ENCODE data around the gene RAD1.
A peak's percentile ranks its signal among the peaks of the same experiment; 100 is the strongest.
"Not testable (repeated sequence)": the region's sequence is repeated elsewhere in the genome, so short reads cannot be mapped to it uniquely, and the experiment has no call there.

The RAD1 gene, protein sequence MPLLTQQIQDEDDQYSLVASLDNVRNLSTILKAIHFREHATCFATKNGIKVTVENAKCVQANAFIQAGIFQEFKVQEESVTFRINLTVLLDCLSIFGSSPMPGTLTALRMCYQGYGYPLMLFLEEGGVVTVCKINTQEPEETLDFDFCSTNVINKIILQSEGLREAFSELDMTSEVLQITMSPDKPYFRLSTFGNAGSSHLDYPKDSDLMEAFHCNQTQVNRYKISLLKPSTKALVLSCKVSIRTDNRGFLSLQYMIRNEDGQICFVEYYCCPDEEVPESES

DNA sequence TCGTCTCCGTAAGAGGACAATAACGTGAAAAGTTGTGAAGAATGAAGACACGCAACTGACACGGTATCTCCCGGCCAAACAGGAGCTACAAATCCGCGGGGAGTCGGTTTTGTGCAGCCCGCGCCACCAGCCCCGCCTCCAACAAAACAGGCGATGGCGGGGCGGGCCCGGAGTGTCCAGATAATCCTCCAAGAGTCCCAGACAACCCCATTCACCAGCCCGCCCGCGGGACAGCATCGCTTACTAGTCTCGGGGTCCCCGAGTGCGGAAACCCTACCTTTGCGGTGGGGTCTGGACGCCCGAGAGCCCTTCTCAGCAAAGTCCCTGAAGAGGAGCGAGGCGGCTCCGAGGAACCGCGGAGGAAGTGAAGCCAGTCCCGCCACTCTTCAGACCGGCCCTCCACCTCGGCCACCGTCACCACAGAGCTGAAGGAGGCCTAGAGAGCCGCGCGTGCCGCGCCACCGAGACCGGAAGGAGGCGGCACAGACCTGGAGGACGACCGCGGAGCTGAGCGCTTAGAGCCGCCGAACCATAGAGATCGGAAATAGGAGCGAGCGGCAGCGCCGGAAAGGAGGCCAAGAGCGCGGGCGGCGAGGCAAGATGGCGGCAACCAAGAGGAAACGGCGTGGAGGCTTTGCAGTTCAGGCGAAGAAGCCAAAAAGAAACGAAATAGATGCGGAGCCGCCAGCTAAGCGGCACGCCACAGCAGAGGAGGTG is at the start of gene RAD1, which contains the start of gene BRIX1:
Gene RAD1, minus strand, starts transcription at position 366 of the 717 bp plus-strand sequence. CDS start 612 bp downstream, outside the sequence.
Gene BRIX1, plus strand, starts transcription at position 573 of the 717 bp plus-strand sequence. Its CDS starts 28 bp downstream, at position 601.
- DNase-seq (ENCODE audit: low spot score) = peak; percentile 98

DNA sequence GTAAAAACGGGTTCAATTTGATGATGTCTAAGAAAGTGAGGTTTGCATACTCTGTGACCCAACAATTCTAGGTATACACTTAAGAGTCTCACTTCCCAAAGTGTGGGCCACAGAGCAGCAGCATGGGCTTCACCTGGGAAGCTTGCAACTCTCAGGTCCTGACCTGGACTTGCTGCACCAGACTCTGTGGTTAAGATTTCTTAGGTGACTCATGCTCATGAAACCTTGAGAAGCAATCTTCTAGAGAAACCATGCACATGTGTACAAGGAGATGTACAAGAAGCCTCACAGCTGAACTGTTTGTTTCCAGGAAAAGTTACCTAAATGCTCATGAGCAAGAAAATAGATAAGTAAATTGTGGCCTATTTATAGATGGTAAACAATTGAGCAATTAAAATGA is 44.0 kb upstream of the RAD1 start:
- DNase-seq (ENCODE audit: low spot score) = peak; percentile 79

DNA sequence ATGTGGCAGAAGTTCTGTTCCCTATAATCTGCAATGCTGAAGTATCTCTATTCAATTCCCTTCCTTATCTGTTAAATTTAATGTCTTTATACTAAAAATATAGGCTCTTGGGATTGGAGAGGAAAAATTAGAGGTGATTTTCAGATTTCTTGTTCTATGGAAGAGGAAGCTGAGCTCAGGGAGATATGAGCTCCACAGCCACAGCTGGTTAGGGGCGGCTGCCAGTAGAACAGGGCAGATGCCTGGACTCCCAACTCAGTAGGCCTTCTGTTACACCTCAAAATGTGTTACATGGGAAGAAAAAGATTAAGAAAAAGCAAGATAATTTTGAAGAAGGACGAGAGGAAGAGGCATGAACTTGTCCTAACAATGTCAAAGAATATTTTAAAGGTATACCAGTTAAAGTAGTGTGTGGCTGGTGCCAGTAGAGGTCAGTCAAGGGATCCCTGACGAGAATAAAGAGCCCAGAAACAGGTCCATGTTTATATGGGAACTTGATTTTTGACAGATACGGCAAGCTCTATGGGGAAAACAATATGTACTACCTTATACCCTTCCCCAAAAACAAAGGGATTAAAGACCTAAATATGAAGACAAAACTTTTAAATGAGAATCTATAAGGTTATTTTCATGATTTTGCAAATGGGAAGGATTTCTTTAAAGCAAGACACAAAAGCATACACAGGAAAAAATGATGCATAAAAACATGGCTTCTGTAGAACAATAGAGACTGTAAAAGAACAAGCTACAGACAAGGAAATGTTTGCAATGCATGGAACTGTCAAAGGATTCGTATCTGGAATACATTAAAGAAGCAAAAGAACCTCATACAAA is 42.8 kb upstream of the RAD1 start:
- DNase-seq (ENCODE audit: low spot score) = peak; percentile 46

DNA sequence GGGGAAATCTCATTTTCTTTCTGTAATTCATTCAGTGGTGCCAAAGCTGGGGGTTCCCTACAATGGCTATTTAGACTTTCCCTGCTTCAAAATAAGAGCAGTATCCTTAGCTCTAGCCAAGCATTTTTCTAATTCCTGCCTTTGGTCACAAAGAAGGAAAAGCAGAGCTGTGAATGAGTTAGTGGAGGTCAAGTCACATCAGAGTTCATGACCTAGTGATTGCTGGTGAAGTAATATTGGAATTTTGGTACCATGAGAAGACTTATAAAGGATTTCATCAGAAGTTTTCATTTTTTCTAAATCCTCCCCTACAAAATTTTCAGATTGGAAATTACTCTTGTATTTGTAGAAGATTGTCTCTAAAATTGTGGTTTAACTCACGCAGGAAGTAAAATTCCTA is 42.0 kb upstream of the RAD1 start:
- DNase-seq (ENCODE audit: low spot score) = no peak

DNA sequence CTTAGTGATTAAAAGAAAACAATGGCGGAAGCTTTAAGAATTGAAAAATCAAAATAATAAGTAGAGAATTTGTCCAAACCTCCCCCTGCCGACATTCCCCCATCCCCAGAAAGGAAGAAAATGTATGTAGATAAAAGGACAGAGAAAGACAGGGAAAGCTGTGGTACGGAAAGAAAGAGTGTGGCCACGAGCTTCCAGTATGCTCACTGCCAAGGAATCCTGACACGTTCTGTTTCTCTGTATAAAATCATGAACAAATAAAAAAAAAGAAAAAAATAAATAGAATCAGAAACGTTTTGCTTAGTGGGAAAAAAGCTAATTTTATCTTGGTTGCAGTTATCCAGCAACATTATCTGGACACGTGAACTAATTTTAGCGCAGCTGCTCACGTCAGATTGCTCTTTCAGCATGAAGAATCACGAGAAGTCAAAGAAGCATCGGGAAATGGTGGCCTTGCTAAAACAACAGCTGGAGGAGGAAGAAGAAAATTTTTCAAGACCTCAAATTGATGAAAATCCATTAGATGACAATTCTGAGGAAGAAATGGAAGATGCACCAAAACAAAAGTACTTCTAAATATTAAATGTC is 29.2 kb upstream of the RAD1 start:
- DNase-seq (ENCODE audit: low spot score) = no peak

DNA sequence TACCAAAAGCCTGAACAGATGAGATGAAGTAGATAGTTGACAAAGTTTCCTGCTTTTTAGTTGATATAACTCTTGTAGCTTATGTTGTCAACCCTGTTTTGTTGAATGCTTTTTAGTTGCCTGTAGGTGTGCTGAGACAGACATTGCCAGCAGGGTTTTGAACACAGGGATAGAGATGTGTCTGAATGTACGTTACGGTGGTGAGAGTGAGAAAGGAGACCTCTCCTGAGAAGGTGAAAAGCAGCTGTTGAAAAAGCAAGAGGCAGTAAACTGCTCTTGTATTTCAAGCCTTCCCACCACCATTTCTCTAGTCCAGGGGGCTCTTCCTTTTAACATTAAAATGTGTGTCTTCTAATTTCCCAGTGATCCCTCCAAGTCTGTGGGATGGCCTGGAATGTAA is 28.7 kb upstream of the RAD1 start:
- no peak for DNase-seq (ENCODE audit: low spot score)

DNA sequence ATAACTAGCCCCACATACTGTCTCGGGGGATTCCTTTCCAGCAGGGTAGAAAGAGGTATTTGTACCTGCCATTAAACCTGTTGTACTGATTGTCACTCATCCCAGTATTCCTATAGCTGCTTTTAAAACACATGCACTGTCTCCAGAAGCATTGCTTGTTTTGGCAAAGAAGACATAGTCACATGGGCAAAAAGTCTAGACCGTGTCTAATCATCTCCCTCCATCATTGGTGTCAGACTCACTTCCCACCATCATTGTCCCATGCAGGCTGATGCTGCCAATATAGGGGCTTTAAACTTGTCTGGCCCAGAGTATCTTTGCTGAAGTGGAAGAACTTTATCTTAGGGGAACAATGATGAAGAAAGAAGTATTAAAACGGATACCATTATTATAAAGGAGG is 26.6 kb upstream of the RAD1 start:
- no peak for DNase-seq (ENCODE audit: low spot score)

DNA sequence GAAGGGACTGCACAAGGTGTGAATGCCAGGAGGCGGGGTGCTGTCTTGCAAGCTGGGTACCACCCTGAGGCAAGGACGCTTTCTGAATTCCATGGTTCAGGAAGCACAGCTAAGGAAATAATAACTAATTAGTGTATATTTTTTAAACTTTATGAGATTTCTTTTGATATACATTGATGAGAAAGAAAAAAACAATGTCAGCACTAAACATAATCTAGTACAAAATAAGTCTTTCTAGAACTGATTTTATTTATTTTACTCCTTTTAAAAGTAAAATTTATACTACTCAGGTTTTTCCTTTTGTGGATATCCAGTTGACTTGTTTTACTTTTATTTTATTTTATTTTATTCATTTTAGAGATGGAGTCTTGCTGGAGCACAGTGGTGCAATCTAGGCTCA is 17.6 kb upstream of the RAD1 start:
- no peak for DNase-seq (ENCODE audit: low spot score)

DNA sequence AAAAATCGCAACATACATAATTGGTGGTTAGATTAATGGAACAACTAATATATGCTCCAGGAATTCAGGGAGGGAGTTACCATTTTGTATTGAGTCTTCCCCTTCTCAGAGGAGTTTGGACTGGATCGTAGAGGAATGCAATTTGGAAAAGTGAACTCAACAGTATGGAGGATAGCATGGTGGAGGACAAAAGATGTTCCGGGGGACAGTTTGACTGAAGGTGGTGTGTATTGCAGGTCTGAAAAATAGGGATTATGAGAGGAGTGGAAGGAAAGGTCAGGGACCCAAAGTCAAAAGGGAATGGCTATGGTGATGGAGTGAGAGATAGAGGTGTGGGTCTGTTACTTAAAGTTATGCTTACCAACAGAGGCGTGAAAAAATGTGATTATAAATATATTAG is 15.6 kb upstream of the RAD1 start:
- DNase-seq (ENCODE audit: low spot score) = no peak

DNA sequence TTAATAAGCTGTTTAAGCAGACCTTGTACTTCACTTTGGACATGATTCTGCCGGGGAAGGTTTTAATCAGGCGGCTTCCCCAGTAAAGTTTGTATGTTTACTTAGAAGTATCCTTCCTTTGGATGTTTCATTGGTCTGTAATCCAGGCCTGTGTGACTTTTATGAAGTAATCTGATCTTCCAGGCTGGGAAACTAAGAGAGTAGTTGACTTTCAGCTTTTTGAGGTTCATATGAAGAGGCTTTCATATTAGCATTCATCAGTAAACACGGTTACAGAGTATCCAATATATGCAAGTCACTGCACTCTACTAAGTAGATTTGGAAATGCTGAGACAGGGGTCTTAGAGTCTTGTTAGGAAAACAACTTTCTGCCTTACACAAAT is 15.1 kb upstream of the RAD1 start:
- peak; percentile 29 for DNase-seq (ENCODE audit: low spot score)

DNA sequence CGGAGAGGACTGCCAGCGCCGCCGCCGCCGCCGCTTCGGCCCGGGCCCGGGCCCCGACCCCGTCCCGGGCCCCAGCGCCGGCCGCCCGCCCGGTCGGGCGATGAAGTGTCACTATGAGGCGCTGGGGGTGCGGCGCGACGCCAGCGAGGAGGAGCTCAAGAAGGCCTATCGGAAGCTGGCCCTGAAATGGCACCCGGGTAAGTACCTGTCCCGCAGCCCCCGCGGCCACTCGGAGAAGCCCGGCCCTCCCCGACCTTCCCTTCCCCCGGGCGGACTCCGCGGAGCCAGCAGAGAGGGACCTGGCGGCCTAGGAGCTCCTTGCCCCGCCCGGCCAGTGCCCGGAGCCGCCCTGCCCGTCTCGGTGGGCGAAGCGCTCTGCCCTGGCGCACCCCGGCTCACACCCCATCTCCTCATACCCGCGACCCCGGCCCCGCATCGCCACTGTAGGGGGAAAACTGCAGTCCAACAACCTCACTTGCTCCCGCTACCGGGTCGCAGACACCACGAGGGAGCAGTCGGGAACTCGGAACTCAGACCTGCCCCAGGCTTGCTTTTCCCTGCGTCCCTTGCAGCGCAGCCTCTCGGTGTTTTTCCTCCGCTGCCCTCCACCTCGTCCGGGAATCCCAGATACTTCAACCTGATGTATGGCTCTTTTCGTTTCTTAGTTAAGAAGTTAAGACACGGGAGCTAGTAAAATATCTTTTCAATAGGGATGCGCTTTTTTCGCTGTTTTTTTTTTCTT is 14.6 kb upstream of the RAD1 start:
- DNase-seq (ENCODE audit: low spot score) = peak; percentile 93

DNA sequence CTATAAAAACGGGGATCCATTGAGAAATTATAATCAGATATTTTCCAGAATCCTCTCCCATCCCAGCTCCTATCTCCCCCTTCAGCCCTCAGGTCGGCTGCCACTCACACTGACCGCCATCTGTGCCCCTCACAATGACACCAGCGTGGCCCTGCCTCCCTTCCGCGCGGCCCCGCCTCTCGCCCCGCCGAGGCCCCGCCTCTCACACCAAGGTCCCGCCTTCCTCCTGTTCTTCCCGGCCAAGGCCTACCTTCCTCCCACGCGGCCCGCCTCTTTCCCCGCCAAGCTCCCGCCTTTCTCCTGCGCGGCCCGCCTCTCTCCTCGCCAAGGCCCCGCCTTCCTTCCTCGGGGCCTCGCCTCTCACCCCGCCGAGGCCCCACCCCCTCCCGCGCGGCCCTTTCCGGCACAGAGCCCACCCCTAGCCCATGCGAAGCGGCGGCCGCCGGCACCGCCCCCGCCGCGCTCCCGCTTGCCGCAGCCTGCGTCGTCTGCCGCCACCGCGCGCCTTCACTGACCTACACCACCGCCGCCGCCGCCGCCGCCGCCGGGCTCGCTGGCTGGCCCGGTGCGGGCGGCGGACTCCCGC is 13.9 kb upstream of the RAD1 start, which contains the start of gene DNAJC21:
Gene DNAJC21, plus strand, starts transcription at position 426 of the 586 bp plus-strand sequence. CDS start 261 bp downstream, outside the sequence.
- DNase-seq (ENCODE audit: low spot score) = peak; percentile 98

DNA sequence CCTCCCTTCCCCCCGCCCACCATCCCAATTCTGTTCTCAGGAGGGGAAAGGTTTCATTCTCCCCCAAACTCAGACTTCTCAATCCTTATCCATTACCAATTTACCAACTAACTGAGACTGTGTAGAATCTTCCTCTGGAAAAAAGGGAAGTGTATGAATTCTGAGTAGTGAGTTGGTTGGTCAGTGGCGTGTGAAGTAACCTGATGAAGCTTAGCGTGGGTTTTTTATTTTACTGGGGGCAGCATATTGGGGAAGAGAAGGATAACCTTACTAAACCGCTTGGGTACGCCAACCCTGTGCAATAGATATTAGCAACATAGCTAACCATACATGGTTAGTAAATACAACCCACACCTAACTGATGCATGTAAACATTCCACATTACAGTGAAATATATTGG is 13.0 kb upstream of the RAD1 start:
- DNase-seq (ENCODE audit: low spot score) = no peak

DNA sequence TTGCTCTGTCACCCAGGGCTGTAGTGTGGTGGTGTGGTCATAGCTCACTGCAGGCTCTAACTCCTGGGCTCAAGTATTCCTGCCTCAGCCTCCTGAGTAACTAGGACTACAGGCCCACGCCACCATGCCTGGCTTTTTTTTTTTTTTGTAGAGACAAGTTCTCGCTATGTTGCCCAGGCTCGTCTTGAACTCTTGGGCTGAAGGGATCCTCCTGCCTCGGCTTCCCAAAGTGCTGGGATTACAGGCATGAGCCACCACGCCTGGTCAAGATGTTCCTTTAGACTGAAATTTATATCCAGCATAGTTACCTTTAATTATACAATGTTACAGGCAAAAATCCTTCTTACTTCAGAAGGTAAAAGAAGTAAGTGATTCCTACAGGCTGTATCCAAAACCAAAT is 12.5 kb upstream of the RAD1 start:
- DNase-seq (ENCODE audit: low spot score) = no peak

DNA sequence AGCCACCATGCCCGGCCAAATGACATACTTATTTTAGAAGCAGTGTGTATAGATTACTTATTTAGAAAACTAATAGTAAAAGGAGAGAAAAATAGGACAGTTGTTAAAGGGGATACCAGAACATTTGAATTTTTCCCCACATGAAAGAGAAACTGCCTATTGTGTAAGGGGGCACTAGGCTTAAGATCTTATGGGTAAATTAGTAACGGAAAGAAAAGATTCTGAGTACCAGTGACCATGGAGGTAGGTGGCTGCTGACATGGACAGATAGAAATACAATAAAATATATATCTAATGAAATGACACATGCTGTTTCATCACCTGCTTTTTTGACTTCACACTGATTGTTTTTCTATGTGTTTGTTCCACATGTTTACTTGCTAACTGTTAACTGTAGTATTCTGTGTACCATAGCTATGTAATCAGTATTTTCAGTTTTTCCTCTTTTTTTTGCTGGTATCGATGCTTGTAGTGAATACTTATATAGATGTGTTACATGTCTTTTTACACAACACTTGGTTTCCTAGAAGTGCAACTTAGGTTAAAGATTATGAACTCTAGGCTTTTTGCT is 11.1 kb upstream of the RAD1 start:
- no peak for DNase-seq (ENCODE audit: low spot score)

DNA sequence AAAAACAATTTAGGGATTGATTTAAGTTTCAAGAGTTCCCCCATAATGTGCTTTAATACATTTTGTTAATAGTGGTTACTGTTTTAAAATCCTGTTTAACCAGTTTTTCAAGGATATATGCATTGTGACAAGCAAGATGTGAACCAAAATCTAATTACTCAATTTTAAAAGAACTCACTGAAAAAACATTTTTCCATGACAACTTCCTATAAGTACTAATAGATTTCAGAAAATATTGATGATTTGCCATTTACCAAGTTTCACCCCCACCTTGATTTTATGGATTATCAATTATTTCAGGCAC is 9.1 kb upstream of the RAD1 start:
- DNase-seq (ENCODE audit: low spot score) = no peak

DNA sequence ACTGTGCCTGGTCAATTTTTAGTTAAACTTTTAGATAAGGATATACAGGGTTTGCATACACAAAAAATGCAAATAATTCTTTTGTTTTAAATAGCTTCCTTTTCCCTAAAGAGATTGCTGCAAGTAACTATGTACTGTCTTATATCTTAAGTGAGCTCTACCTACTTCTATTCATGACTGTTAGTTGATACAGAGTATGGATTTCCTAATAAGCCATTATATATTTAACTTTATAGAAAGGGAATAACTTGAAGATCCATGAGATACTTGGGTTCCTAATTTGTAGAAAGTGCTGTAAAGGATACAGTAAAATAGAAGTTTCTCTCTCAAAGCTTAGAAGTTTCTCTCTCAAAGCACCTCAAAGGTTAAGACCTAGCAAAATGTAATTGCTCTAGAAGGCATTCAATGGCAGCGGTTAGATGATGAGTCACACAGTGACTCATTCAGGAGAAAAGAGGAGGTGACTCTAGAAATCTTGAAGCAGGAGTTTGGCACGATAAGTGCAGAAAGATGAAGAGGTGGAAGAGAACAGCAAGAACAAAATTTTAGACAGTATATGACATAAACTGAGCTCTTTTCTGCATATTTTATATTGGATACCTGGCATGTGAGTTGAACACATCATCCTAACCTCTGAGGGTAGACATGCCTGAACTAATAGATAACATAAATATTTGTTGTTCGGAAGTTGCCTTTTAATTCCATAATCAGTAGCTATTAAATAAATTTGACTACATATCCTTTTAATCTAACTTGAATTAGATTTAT is 8.6 kb upstream of the RAD1 start:
- DNase-seq (ENCODE audit: low spot score) = peak; percentile 85

DNA sequence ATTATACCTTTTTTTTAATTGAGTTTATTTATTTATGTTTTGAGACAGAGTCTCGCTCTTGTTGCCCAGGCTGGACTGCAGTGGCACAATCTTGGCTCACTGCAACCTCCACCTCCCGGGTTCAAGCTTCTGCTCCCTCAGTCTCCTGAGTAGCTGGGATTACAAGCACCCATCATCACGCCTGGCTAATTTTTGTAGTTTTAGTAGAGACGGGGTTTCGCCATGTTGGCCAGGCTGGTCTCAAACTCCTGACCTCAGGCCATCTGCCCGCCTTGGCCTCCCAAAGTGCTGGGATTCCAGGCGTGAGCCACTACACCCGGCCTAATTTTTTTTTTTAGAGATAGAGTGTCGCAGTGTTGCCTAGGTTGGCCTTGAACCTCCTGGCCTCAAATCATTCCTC is 8.0 kb upstream of the RAD1 start:
- DNase-seq (ENCODE audit: low spot score) = not testable (repeated sequence)

DNA sequence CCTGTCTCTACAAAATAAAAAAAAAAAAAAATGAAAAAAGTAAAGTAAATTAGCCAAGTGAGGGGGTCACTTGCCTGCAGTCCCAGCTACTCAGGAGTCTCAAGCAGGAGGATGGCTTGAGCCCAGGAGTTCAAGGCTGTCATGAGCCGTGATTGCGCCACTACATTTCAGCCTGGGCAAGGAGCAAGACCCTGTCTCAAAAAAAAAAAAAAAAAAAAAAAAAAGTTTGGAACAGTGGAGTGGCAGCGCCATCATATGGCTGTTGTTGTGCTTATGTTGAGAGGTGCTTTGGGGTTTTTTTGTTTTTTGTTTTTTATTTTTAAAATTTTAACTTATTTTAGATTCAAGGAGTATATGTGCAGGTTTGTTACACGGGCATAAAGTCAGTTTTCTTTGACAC is 3.8 kb upstream of the RAD1 start:
- no peak for DNase-seq (ENCODE audit: low spot score)

DNA sequence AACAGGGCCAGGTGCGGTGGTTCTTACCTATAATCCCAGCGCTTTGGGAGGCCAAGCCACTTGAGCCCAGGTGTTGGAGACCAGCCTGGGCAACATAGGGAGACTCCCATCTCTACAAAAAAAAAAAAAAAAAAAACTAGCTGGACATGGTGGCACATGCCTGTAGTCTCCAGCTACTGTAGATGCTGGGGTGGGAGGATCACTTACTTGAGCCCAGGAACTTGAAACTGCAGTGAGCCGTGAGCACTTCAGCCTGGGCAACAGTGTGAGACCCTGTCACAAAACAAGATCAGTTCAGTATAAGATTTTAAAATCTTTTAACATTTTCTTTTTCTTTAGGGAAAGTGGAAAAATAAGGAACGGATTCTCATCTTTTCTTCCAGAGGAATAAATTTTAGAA is 2.7 kb upstream of the RAD1 start:
- no peak for DNase-seq (ENCODE audit: low spot score)
